ENCODE results near the gene HLA-DPB1. TPM values are rescaled to one million over a fixed set of nuclear protein-coding genes. Genes with fewer than 3 reads are reported as not detected.

Gene HLA-DPB1
- total and polyA plus RNA-seq, 2 experiments from 2014 or later, result 12.5 to 17.8 TPM

DNA sequence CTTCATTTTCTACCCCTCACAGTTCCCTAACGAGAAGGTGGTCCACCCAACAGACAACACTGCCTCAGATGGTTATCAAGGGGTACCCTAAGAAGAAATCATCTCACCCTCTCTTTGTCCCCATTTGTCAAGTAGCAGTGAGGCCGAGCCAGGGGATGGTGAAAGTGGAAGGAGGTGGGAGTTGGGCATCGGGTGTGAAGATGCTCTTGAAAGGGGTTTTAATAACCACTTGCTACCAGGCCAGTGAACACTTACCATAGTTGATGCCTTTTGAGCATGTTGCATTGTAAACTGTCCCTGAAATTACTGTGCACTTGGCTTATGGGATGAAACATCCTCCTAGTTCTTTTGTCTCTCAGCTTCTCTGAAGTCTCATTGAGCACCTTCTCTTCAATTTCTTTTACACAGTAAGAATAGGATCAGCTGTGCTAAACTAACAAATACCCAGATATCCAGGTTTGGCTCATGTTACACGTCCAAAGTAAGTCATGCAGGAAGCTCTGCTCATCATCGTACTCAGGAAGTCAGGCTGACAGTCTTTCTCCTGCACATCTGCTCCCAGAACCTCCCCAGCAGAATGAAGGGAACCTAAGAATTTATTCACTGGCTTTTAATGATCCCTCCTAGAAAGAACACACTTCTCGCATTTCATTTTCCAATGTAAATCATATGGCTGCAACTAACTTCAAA is 13.3 kb downstream of the HLA-DPB1 start:
- Histone ChIP-seq H3K27ac (no peak overlapping the region), H3K9me3 (ENCODE audit: low read depth) (no peaks in the 10 kb centered on the region), H3K4me2 (ENCODE audit: unreplicated experiment) (no peak overlapping the region), H4K20me1 (ENCODE audit: insufficient read depth) (no peaks in the 10 kb centered on the region), H2AFZ (no peak overlapping the region), H3K9ac (no peak overlapping the region), H3K79me2 (ENCODE audit: insufficient read depth) (no peaks in the 10 kb centered on the region), H3K9me2 (ENCODE audit: insufficient read depth) (no peaks in the 10 kb centered on the region), H3K27me3 (replicated peaks; ENCODE audit: insufficient read depth) (peaks cover 6% of the 10 kb centered on the region), H3K4me1 (ENCODE audit: insufficient read depth) (no peaks in the 10 kb centered on the region), H3K36me3 (ENCODE audit: low read depth) (no peaks in the 10 kb centered on the region), H3F3A (ENCODE audit: insufficient read depth) (no peaks in the 10 kb centered on the region), H3K4me3 (no peak overlapping the region)
- no peak for TF ChIP-seq EZH2phosphoT487 (IDR thresholded peaks at IDR 0.05; ENCODE audit: insufficient read depth, low read depth)
- no peak for TF ChIP-seq EZH2 (IDR thresholded peaks at IDR 0.05; ENCODE audit: insufficient read depth, poor library complexity, severe bottlenecking)
- in situ Hi-C loops (cut with MboI), result no loop called here
- 47 to 48% methylated on average over 6 of the region's 6 CpGs for WGBS, 2 experiments (ENCODE audit: low coverage in 1 of 2, low lambda C conversion rate in 2 of 2, missing lambda C conversion rate in 2 of 2)
- no peak for DNase-seq

DNA sequence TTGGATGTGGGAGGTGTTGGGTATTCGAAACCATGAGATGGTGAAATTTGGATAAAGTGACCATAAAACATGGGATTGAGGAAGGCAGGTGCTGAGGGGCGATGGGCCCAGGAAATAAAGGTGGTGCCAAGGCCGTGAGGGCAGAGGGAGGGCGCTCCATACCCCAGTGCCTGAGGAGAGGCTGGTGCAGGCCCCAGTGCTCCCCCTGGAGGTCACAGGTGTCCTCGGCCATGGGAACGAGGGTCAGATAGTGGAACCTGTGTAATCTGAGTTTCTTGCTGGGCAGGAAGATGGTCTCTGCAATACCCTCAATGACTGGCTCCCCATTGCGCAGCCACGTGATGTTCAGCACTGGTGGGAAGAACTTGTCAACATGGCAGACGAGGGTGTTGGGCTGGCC is 16.2 kb downstream of the HLA-DPB1 start:
- Histone ChIP-seq H3K36me3 (ENCODE audit: low read depth) (no peaks in the 10 kb centered on the region), H3K4me3 (no peak overlapping the region), H4K20me1 (ENCODE audit: insufficient read depth) (no peaks in the 10 kb centered on the region), H3K4me2 (ENCODE audit: unreplicated experiment) (no peak overlapping the region), H3F3A (ENCODE audit: insufficient read depth) (no peaks in the 10 kb centered on the region), H3K9me2 (ENCODE audit: insufficient read depth) (no peaks in the 10 kb centered on the region), H3K9ac (no peak overlapping the region), H3K4me1 (ENCODE audit: insufficient read depth) (no peaks in the 10 kb centered on the region), H3K27ac (no peak overlapping the region), H3K27me3 (replicated peaks; ENCODE audit: insufficient read depth) (peaks cover 6% of the 10 kb centered on the region), H3K79me2 (ENCODE audit: insufficient read depth) (no peaks in the 10 kb centered on the region), H2AFZ (no peak overlapping the region), H3K9me3 (ENCODE audit: low read depth) (no peaks in the 10 kb centered on the region)
- DNase-seq, result peak; percentile 31
- in situ Hi-C loops (cut with MboI), result no loop called here
- no peak for TF ChIP-seq EZH2 (IDR thresholded peaks at IDR 0.05; ENCODE audit: insufficient read depth, poor library complexity, severe bottlenecking)
- no peak for TF ChIP-seq EZH2phosphoT487 (IDR thresholded peaks at IDR 0.05; ENCODE audit: insufficient read depth, low read depth)
- 25 to 30% methylated on average over 9 of the region's 9 CpGs for whole genome bisulfite sequencing, 2 experiments (ENCODE audit: low coverage in 1 of 2, low lambda C conversion rate in 2 of 2, missing lambda C conversion rate in 2 of 2)

DNA sequence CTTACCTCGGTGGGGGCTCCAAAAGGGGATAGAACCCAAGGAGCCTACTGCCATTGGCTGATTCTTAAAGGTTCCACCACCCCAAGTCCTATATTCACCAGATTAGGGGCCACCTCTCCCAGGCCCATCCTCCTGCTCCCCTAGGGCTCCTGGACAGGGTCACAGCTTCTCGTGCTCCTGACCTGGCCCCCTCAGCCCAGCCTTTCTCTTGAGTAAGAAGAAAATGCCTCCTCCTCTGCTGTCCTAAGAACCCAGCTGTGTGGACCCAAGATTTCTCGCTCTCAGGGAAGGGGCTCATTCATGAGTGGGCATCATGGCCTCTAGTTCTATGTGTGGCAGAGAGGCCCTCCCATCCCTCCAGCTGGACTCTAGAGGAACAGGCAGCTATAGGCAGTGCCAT is 16.6 kb downstream of the HLA-DPB1 start:
- Histone ChIP-seq H3K27ac (no peak overlapping the region), H3K9me2 (ENCODE audit: insufficient read depth) (no peaks in the 10 kb centered on the region), H3K9me3 (ENCODE audit: low read depth) (no peaks in the 10 kb centered on the region), H4K20me1 (ENCODE audit: insufficient read depth) (no peaks in the 10 kb centered on the region), H3K27me3 (replicated peaks; ENCODE audit: insufficient read depth) (peaks cover 6% of the 10 kb centered on the region), H3K4me2 (ENCODE audit: unreplicated experiment) (no peak overlapping the region), H2AFZ (no peak overlapping the region), H3F3A (ENCODE audit: insufficient read depth) (no peaks in the 10 kb centered on the region), H3K79me2 (ENCODE audit: insufficient read depth) (no peaks in the 10 kb centered on the region), H3K36me3 (ENCODE audit: low read depth) (no peaks in the 10 kb centered on the region), H3K4me3 (no peak overlapping the region), H3K9ac (no peak overlapping the region), H3K4me1 (ENCODE audit: insufficient read depth) (no peaks in the 10 kb centered on the region)
- DNase-seq, result no peak
- TF ChIP-seq EZH2phosphoT487 (IDR thresholded peaks at IDR 0.05; ENCODE audit: insufficient read depth, low read depth) (no peak), EZH2 (IDR thresholded peaks at IDR 0.05; ENCODE audit: insufficient read depth, poor library complexity, severe bottlenecking) (no peak)
- in situ Hi-C loops (cut with MboI), result no loop called here
- 74 to 87% methylated on average over 3 of the region's 3 CpGs for WGBS, 2 experiments (ENCODE audit: low coverage in 1 of 2, low lambda C conversion rate in 2 of 2, missing lambda C conversion rate in 2 of 2)

DNA sequence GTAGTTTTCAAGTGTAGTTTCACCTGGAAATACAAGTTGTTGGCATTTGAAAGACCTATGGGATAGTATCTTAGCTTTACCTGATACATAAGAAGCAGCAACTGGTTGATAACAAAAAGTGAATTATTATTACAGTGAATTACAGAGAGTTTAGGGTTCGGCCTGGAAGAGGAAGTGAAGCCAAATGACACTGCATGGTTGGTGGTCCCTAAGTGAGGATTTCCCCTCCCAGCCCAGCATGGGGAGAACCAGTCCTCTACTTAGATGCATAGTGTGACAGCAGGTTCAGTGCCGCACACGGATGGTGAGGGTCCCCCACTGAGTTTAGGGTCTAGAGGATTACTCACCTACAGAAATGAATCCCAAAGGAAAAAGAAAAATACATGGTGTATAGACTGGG is 18.1 kb downstream of the HLA-DPB1 start:
- no peaks in the 10 kb centered on the region for H3K4me1 ChIP-seq (ENCODE audit: insufficient read depth)
- no peaks in the 10 kb centered on the region for H3K36me3 ChIP-seq (ENCODE audit: low read depth)
- no peaks in the 10 kb centered on the region for H3K9me3 ChIP-seq (ENCODE audit: low read depth)
- H4K20me1 ChIP-seq (ENCODE audit: insufficient read depth), result no peaks in the 10 kb centered on the region
- in situ Hi-C loops (cut with MboI), result no loop called here
- H3K4me2 ChIP-seq (ENCODE audit: unreplicated experiment), result no peak overlapping the region
- no peak overlapping the region for H3K4me3 ChIP-seq
- no peak for DNase-seq
- no peak overlapping the region for H3K9ac ChIP-seq
- no peak overlapping the region for H3K27ac ChIP-seq
- no peak for TF ChIP-seq EZH2 (IDR thresholded peaks at IDR 0.05; ENCODE audit: insufficient read depth, poor library complexity, severe bottlenecking)
- TF ChIP-seq EZH2phosphoT487 (IDR thresholded peaks at IDR 0.05; ENCODE audit: insufficient read depth, low read depth), result no peak
- WGBS, 2 experiments (ENCODE audit: low coverage in 1 of 2, low lambda C conversion rate in 2 of 2, missing lambda C conversion rate in 2 of 2), result 68 to 77% methylated on average over 3 of the region's 3 CpGs
- peaks cover 6% of the 10 kb centered on the region for H3K27me3 ChIP-seq (replicated peaks; ENCODE audit: insufficient read depth)
- no peak overlapping the region for H2AFZ ChIP-seq
- H3K79me2 ChIP-seq (ENCODE audit: insufficient read depth), result no peaks in the 10 kb centered on the region
- H3K9me2 ChIP-seq (ENCODE audit: insufficient read depth), result no peaks in the 10 kb centered on the region
- no peaks in the 10 kb centered on the region for H3F3A ChIP-seq (ENCODE audit: insufficient read depth)

Data from GM23248 (cell line).